Inflammatory macrophage (primary cell): ENCODE results near the gene PILRA.
"Not testable (repeated sequence)": the region's sequence is repeated elsewhere in the genome, so short reads cannot be mapped to it uniquely, and the experiment has no call there.

Source experiments
- DNase-seq, 2 donors: peaks; one replicate each; pipeline ENCODE4 v3.0.0-alpha.2; 2020 to 2022

The PILRA gene

GRCh38 chr7:100358027-100358856 is 15.0 kb upstream of the PILRA start, which contains the start of gene PILRB:
PILRB (plus strand) TSS chr7:100358117; CDS start chr7:100358303, 186 bp downstream.
- no peak for DNase-seq

GRCh38 chr7:100358857-100359212 is 14.5 kb upstream of the PILRA start:
- DNase-seq = no peak

- DNase-seq = peak; percentile 77 to 82
Observed at GRCh38 chr7:100360135-100360854, 13.0 kb upstream of the PILRA start.

- DNase-seq = no peak
Observed at GRCh38 chr7:100363098-100363497, 10.2 kb upstream of the PILRA start.

GRCh38 chr7:100363797-100364196 is 9.5 kb upstream of the PILRA start:
- not testable (repeated sequence) for DNase-seq

GRCh38 chr7:100364480-100364879 is 8.8 kb upstream of the PILRA start:
- no peak for DNase-seq

- DNase-seq = not testable (repeated sequence)
Observed at GRCh38 chr7:100365998-100366367, 7.3 kb upstream of the PILRA start.

GRCh38 chr7:100366411-100367250 is 6.7 kb upstream of the PILRA start:
- DNase-seq = no peak

- DNase-seq = no peak
Observed at GRCh38 chr7:100367251-100367620, 6.1 kb upstream of the PILRA start.

GRCh38 chr7:100367676-100368613 is 5.3 kb upstream of the PILRA start:
- peak in 1 of 2 donors; percentile 76 for DNase-seq

GRCh38 chr7:100369105-100369504 is 4.2 kb upstream of the PILRA start:
- peak; percentile 97 to 98 for DNase-seq

- DNase-seq = no peak
Observed at GRCh38 chr7:100370303-100370702, 3.0 kb upstream of the PILRA start.

GRCh38 chr7:100370746-100371145 is 2.5 kb upstream of the PILRA start:
- no peak for DNase-seq

- DNase-seq = no peak
Observed at GRCh38 chr7:100371561-100372171, 1.6 kb upstream of the PILRA start.

- peak; percentile 93 to 95 for DNase-seq
Observed at GRCh38 chr7:100372256-100372655, 1.0 kb upstream of the PILRA start.

- DNase-seq = no peak
Observed at GRCh38 chr7:100372694-100373093, 593 bp upstream of the PILRA start.

- not testable (repeated sequence) for DNase-seq
Observed at GRCh38 chr7:100373870-100374598, 747 bp downstream of the PILRA start.

GRCh38 chr7:100374601-100375000 is 1.3 kb downstream of the PILRA start:
- DNase-seq = no peak

GRCh38 chr7:100376066-100376465 is 2.8 kb downstream of the PILRA start:
- DNase-seq = no peak

GRCh38 chr7:100378114-100378755 is 4.9 kb downstream of the PILRA start:
- DNase-seq = no peak
